ENCODE measurements around the gene SUFU.
A peak's percentile ranks its signal among the peaks of the same experiment; 100 is the strongest.

DNA sequence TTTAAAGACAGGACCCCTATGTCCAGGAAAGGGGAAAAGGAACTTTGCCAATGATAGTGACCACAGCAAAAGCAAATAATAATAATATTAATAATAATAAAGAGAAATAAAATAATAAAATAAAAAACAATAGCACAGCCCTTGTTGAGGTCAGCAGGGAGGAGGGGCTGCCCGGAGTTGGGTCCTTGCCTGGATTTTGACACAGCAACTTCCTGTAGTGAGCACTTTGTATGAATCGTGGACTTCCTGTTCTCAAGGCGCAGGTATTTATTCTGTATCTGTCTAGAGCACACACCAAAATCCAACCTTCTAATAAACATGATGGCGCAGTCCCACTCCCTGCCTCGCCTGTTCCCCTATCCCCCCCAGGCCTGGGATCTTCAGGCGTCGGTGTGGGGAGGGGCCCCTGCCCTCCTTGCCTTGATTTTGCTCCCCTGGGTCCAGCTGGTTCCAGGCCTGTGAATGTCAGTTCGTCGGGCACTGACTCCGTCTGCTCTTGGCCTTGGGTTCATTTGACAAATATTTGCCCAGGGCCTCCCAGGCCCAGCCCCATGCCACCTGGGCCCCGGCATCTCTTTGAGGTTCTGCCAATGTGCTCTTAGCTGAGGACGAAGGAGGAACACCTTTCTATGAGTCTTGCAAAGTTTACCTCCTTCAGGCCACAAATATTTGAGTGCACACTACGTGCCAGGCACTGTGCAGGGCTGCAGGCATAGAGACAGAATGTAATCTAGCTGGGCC, 154.4 kb downstream of the SUFU start:
- TF ChIP-seq, protein P1, sequence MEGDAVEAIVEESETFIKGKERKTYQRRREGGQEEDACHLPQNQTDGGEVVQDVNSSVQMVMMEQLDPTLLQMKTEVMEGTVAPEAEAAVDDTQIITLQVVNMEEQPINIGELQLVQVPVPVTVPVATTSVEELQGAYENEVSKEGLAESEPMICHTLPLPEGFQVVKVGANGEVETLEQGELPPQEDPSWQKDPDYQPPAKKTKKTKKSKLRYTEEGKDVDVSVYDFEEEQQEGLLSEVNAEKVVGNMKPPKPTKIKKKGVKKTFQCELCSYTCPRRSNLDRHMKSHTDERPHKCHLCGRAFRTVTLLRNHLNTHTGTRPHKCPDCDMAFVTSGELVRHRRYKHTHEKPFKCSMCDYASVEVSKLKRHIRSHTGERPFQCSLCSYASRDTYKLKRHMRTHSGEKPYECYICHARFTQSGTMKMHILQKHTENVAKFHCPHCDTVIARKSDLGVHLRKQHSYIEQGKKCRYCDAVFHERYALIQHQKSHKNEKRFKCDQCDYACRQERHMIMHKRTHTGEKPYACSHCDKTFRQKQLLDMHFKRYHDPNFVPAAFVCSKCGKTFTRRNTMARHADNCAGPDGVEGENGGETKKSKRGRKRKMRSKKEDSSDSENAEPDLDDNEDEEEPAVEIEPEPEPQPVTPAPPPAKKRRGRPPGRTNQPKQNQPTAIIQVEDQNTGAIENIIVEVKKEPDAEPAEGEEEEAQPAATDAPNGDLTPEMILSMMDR (IDR thresholded peaks at IDR 0.05) = peak in 1 of 7 experiments; percentile 5
- TF ChIP-seq POLR2A (IDR thresholded peaks at IDR 0.05) = peak; percentile 48 to 76 (median 73)
